ENCODE results near the gene SRPRB. TPM values are rescaled to one million over a fixed set of nuclear protein-coding genes. Genes with fewer than 3 reads are reported as not detected.

SRPRB gene
- total RNA-seq, 2 donors from 2014 or later, result 32.8 to 37.7 TPM

GRCh38 chr3:133869586-133869985 is 64.0 kb downstream of the SRPRB start:
- ATAC-seq (ENCODE audit: insufficient number of reproducible peaks, low FRiP score, low read depth) (no peak), DNase-seq (ENCODE audit: low spot score) (no peak)
- Histone ChIP-seq H3K4me1 (ENCODE audit: control insufficient read depth in 1 of 2, low read depth in 2 of 2) (peaks cover 0 to 7% of the 10 kb centered on the region in 2 donors), H3K9me3 (no peaks in the 10 kb centered on the region), H3K36me3 (no peaks in the 10 kb centered on the region), H3K27ac (no peak overlapping the region), H3K27me3 (replicated peaks; ENCODE audit: insufficient read depth) (no peaks in the 10 kb centered on the region), H3K4me3 (no peak overlapping the region)
- no peak for TF ChIP-seq CTCF (IDR thresholded peaks at IDR 0.05)

GRCh38 chr3:133870822-133871221 is 65.2 kb downstream of the SRPRB start:
- no peak overlapping the region for H3K27ac ChIP-seq
- H3K4me3 ChIP-seq, result no peak overlapping the region
- H3K36me3 ChIP-seq, result no peaks in the 10 kb centered on the region
- no peaks in the 10 kb centered on the region for H3K4me1 ChIP-seq (ENCODE audit: control insufficient read depth in 1 of 2, low read depth in 2 of 2)
- H3K27me3 ChIP-seq (replicated peaks; ENCODE audit: insufficient read depth), result no peaks in the 10 kb centered on the region
- DNase-seq (ENCODE audit: low spot score) (no peak), ATAC-seq (ENCODE audit: insufficient number of reproducible peaks, low FRiP score, low read depth) (no peak)
- no peak for TF ChIP-seq CTCF (IDR thresholded peaks at IDR 0.05)
- H3K9me3 ChIP-seq, result no peaks in the 10 kb centered on the region

Other genes starting within 250 kb of the SRPRB start
- 100 to 1,000 TPM in 1 of 2 donors, 10 to 100 TPM in 1; 86.5 to 190 TPM for gene CDV3, start 232.1 kb upstream of the SRPRB start, total RNA-seq
- gene TOPBP1, start 143.9 kb upstream of the SRPRB start, total RNA-seq, result 10 to 100 TPM; 21.5 to 34.2 TPM
- gene TF, start 59.4 kb upstream of the SRPRB start, total RNA-seq, result 1 to 10 TPM; 1.6 to 2.2 TPM
- 1 to 10 TPM in 1 of 2 donors, under 1 TPM in 1; 0.27 to 4.0 TPM for gene RAB6B, start 90.1 kb downstream of the SRPRB start, total RNA-seq
- 100 to 1,000 TPM in 1 of 2 donors, 1 to 10 TPM in 1; 7.9 to 115 TPM for gene SLCO2A1, start 224.1 kb downstream of the SRPRB start, total RNA-seq